Retina (tissue), 1 donor: ENCODE data around the gene LCE1A.

Source experiments
- DNase-seq: peaks from one replicate; pipeline ENCODE4 v3.0.0-alpha.2; 2016

Gene LCE1A, protein sequence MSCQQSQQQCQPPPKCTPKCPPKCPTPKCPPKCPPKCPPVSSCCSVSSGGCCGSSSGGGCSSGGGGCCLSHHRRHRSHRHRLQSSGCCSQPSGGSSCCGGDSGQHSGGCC

DNA sequence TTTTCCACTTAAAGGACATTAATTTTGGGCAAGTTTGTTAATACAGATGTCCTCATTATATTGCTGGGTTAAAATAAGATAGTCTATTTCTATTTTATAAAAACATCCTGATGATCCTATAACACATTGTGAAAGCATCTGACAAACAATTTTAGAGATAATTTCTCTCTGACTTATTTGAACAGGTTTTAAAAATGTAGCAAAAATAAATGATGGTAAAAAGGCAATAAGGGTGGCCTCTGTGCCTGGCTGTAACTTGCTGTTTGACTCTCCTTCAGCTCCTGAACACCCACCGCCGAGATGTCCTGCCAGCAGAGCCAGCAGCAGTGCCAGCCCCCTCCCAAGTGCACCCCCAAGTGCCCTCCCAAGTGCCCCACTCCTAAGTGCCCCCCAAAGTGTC, at the start of gene LCE1A:
Gene LCE1A, plus strand, starts transcription at position 301 of the 400 bp plus-strand sequence. Its CDS starts 0 bp downstream, at position 301.
- no peak for DNase-seq

GRCh38 chr1:152777510-152778137, 49.6 kb upstream of the LCE1A start:
- DNase-seq = no peak

- no peak for DNase-seq
Measured at GRCh38 chr1:152783095-152783494, 44.2 kb upstream of the LCE1A start.

DNA sequence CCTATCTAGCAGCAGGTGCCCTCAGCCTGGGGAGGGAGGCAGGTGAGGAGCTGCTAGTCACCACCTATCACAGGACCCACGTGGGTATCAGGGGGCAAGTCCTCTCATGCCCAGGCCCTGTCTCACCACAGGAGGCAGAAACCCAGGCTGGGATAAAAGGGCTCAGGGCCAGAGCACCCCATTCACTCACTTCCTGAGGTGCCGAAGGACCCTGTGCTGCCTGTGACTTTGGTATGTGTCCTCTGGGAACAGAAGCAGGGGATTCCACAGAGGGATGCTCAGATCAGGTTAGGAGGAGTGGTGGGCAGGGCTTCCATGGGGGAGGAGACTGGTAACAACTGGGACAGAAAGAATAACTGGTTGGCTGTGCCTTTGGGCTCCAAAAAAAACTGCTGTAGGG, 41.2 kb upstream of the LCE1A start, which contains the start of gene LCE1E:
Gene LCE1E, plus strand, starts transcription at position 181 of the 400 bp plus-strand sequence. CDS start 1,043 bp downstream, outside the sequence.
- DNase-seq = no peak

DNA sequence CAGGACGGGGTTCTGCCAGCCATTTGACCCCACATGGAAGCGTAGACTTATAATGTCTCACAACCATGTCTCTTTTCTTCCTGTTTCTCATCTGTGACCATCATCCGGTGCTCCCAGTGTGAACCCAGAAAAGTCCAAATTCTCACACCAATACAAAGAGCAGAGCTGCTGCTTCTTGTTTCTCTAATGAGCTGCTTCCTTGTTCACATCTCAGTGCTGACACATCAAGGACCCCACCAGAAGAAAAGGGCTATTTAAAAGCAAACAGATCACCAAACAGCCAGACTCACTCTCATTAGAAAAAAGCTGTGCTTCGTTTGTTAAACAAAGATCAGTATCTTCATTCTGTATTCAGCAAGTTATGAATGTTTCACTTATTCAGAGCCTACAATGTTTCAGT, 31.6 kb upstream of the LCE1A start:
- no peak for DNase-seq

GRCh38 chr1:152796421-152796820, 30.9 kb upstream of the LCE1A start, which contains the start of gene LCE1D:
Gene LCE1D, plus strand, starts transcription at chr1:152796721. Its CDS starts 1,074 bp downstream, at chr1:152797795.
- DNase-seq = no peak

DNA sequence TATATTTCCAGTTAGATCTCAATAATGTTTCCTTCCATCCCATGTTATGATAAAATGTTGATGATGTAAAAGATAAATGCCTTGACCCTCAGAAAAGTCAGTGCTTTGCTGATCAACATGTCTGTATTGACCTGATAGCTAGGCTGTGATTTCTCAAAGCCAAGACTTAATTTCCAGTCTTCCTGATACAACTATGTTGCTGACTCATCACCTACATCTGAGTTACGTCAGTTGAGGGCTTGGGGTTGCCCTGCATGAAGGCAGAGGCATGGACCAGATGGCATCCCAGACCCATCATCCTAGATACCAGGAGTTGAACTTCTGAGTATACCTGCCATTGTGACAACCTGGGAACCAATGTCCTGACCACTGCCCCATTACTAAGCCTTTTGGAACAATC, 25.9 kb upstream of the LCE1A start:
- DNase-seq = no peak

GRCh38 chr1:152806576-152806975, 20.7 kb upstream of the LCE1A start, which contains the start of gene LCE1C:
Gene LCE1C, minus strand, starts transcription at chr1:152806651. Its CDS starts 1,173 bp downstream, at chr1:152805478.
- no peak for DNase-seq

GRCh38 chr1:152811050-152811449, 16.2 kb upstream of the LCE1A start:
- DNase-seq = no peak

GRCh38 chr1:152811671-152812070, 15.6 kb upstream of the LCE1A start, which contains the start of gene LCE1B:
Gene LCE1B, plus strand, starts transcription at chr1:152811971. Its CDS starts 476 bp downstream, at chr1:152812447.
- no peak for DNase-seq

- DNase-seq = no peak
Measured at GRCh38 chr1:152817309-152817708, 10.0 kb upstream of the LCE1A start.

GRCh38 chr1:152823294-152823693, 4.0 kb upstream of the LCE1A start:
- DNase-seq = no peak

- DNase-seq = no peak
Measured at GRCh38 chr1:152824964-152825363, 2.3 kb upstream of the LCE1A start.

- no peak for DNase-seq
Measured at GRCh38 chr1:152836870-152837269, 9.6 kb downstream of the LCE1A start.

DNA sequence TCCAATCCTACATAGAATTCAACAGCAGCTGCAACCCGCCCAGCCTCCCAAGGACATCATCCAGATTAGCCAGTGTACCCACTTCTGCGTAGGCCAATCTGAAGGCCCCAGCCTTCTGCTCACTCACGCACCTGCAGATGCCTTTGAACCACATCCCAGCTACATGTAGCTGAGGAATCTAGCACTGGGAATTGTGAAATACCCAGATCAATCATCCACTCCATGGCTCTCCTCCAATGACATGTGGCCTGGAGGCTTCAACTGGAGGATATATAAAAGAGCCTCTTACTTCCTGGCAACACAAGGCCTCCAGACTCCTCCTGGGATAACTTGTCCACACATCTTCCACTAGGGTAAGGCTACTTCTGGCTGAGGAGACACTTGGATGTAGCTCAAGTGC, 15.3 kb downstream of the LCE1A start, which contains the start of gene LCE6A:
Gene LCE6A, plus strand, starts transcription at position 301 of the 400 bp plus-strand sequence. CDS start 665 bp downstream, outside the sequence.
- DNase-seq = no peak

DNA sequence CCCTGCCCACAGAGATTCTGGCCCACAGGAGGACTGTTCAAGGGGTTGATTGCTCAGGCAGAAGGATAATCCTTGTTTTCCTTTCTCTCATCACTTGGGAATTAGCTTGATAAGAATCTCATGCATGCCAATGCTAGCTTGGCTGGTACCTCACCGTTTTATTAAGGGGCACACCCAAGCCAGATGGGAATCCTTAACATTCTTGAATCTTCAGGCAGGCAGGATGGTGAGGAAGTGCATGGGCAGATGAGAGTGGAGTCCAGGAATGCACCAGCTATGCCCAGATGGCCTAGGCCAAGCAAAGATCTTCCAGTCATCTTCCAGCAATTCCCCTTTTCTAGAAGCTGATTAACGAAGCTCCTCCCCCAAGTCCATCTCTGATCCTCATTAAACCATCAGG, 28.4 kb downstream of the LCE1A start:
- no peak for DNase-seq

GRCh38 chr1:152858062-152858461, 30.8 kb downstream of the LCE1A start:
- no peak for DNase-seq

DNA sequence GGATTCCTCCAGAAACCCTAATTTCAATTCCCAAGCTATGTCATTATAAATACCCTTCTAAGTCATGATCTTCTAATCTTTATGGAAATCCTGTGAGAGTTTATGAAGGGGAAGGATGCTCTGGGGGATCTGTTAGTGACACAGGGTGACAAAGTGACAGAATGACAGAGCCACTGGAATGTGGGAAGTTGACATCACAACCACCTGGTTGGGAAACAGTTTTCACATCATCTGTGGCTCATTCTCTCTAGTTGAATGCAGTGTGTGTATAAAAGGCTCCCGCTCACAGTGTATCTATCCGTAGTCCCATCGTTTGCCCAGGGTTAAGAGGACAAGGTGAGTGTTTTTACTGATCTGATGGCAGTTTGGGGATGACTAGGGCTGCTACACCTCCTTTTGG, 32.4 kb downstream of the LCE1A start, which contains the start of gene LCE7A:
Gene LCE7A, plus strand, starts transcription at position 301 of the 400 bp plus-strand sequence. CDS start 702 bp downstream, outside the sequence.
- DNase-seq = no peak

DNA sequence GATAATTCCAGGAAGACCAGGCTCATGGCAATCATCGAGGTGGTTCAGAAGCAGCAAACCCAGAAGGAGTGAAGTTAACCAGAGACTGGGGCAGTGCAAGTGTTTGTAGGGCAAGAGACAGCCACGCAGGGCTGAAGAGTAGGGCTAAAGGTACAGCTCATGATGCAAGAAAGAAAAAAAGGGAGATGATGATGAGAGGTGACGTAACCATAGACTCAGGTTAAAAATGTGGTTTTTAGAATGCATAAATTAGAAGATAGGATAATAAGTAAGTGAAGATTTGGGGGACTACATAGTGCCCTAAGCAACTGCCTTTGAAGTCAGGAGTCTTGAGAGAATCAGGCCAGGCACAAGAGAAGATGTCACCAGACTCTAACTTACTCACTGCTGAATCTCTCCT, 32.9 kb downstream of the LCE1A start:
- DNase-seq = no peak

GRCh38 chr1:152861374-152861773, 34.1 kb downstream of the LCE1A start:
- no peak for DNase-seq

DNA sequence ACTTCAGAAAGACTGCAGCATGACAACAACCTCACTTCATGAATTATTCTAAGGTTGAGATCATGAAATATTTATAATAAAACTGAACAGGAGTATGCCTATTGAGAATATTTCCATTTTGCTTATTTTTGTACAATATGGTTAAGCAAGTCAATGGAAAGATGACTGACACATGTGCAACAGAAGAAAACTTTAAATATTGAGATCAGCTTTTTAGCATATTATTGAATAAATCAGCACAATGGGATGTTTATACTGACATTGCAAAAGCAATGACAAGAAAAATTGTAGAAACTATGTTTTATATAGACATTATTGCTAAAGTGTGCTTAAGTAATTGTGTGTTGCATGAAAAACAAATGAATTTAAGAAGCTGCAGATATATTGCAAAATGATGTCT, 37.2 kb downstream of the LCE1A start:
- DNase-seq = no peak

DNA sequence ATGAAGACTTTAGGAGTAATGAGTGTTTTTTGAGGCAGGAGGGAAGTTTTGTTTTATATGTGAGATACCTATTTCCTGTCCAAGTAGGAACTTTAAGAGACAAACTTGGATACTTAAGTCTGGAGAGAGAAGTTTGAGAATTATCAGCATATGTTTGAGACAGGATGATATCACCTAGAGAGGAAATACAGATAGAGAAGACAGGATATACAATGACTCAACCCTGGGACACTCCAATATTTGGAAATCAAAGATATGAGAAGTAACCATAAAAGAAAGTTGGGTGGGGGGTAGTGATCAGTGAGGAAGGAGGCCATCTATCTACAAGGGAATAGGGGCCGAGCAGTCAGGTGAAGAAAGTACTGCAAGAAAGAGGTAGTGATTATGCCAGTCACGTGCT, 39.0 kb downstream of the LCE1A start:
- DNase-seq = no peak

- DNase-seq = peak; percentile 61
Measured at GRCh38 chr1:152869808-152870419, 42.6 kb downstream of the LCE1A start.
